ENCODE measurements around the gene DLL3. TPM values are rescaled to one million over a fixed set of nuclear protein-coding genes. Genes with fewer than 3 reads are reported as not detected.
A peak's percentile ranks its signal among the peaks of the same experiment; 100 is the strongest.

DLL3 gene
- total and polyA plus RNA-seq, 10 of the 15 experiments (the other 5 are each of a cell fraction or from before 2014, with no cell fraction given): 0.18 to 2.0 (median 0.95) TPM

DNA sequence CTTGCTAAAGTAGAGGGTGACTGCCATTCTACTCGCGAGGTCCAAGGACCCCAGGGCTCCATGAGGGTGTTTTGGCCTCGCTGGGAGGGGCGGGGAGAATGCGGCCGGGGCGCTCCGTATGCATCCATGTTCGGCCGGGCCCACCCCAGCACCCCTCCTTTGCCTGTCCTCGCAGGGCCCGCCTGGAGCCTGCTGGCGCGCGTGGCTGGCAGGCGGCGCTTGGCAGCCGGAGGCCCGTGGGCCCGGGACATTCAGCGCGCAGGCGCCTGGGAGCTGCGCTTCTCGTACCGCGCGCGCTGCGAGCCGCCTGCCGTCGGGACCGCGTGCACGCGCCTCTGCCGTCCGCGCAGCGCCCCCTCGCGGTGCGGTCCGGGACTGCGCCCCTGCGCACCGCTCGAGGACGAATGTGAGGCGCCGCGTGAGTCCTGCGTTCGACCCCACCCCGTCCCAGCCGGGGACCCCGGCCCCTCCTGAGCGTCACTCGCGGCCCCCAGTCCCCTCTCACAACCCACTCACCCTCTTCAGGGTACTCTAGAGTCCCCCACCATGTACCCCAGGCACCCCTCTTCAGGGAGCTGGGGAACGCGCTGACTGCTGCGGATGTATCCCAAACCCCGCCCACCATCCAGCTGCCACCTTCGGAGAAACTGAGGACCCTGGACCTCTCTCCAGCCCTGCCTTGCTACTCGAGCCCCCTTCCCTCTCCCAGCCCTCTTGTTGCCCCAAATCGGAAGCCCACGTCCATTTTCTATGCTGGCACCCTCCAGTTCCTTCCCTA, 4.1 kb downstream of the DLL3 start (continued):
- TF ChIP-seq, protein P1, sequence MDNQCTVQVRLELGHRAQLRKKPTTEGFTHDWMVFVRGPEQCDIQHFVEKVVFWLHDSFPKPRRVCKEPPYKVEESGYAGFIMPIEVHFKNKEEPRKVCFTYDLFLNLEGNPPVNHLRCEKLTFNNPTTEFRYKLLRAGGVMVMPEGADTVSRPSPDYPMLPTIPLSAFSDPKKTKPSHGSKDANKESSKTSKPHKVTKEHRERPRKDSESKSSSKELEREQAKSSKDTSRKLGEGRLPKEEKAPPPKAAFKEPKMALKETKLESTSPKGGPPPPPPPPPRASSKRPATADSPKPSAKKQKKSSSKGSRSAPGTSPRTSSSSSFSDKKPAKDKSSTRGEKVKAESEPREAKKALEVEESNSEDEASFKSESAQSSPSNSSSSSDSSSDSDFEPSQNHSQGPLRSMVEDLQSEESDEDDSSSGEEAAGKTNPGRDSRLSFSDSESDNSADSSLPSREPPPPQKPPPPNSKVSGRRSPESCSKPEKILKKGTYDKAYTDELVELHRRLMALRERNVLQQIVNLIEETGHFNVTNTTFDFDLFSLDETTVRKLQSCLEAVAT (IDR thresholded peaks at IDR 0.05): no peak
- TF ChIP-seq, protein P2, sequence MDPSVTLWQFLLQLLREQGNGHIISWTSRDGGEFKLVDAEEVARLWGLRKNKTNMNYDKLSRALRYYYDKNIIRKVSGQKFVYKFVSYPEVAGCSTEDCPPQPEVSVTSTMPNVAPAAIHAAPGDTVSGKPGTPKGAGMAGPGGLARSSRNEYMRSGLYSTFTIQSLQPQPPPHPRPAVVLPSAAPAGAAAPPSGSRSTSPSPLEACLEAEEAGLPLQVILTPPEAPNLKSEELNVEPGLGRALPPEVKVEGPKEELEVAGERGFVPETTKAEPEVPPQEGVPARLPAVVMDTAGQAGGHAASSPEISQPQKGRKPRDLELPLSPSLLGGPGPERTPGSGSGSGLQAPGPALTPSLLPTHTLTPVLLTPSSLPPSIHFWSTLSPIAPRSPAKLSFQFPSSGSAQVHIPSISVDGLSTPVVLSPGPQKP (IDR thresholded peaks at IDR 0.05; ENCODE audit: low read depth, low read length): no peak
- TF ChIP-seq ZNF217 (IDR thresholded peaks at IDR 0.05) (0 out of 2 replicates have a peak, but pooled peaks have one; percentile 44), TARDBP (IDR thresholded peaks at IDR 0.05; ENCODE audit: borderline replicate concordance) (no peak), SUZ12 (IDR thresholded peaks at IDR 0.05; ENCODE audit: unreplicated experiment) (no peak), RCOR1 (conservative IDR thresholded peaks at IDR 0.05; ENCODE audit: low read depth, low read length) (no peak), STAT3 (IDR thresholded peaks at IDR 0.05; ENCODE audit: low read depth, low read length) (no peak), FOXK2 (IDR thresholded peaks at IDR 0.05) (no peak), TAF1 (IDR thresholded peaks at IDR 0.05; ENCODE audit: borderline replicate concordance, low read depth, low read length) (no peak), KLF5 (IDR thresholded peaks at IDR 0.05; ENCODE audit: partially characterized antibody) (peak; percentile 61)
- TF ChIP-seq, protein P3, sequence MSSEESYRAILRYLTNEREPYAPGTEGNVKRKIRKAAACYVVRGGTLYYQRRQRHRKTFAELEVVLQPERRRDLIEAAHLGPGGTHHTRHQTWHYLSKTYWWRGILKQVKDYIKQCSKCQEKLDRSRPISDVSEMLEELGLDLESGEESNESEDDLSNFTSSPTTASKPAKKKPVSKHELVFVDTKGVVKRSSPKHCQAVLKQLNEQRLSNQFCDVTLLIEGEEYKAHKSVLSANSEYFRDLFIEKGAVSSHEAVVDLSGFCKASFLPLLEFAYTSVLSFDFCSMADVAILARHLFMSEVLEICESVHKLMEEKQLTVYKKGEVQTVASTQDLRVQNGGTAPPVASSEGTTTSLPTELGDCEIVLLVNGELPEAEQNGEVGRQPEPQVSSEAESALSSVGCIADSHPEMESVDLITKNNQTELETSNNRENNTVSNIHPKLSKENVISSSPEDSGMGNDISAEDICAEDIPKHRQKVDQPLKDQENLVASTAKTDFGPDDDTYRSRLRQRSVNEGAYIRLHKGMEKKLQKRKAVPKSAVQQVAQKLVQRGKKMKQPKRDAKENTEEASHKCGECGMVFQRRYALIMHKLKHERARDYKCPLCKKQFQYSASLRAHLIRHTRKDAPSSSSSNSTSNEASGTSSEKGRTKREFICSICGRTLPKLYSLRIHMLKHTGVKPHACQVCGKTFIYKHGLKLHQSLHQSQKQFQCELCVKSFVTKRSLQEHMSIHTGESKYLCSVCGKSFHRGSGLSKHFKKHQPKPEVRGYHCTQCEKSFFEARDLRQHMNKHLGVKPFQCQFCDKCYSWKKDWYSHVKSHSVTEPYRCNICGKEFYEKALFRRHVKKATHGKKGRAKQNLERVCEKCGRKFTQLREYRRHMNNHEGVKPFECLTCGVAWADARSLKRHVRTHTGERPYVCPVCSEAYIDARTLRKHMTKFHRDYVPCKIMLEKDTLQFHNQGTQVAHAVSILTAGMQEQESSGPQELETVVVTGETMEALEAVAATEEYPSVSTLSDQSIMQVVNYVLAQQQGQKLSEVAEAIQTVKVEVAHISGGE (CRISPR knock-in tag; IDR thresholded peaks at IDR 0.05): no peak
- TF ChIP-seq, protein P4, sequence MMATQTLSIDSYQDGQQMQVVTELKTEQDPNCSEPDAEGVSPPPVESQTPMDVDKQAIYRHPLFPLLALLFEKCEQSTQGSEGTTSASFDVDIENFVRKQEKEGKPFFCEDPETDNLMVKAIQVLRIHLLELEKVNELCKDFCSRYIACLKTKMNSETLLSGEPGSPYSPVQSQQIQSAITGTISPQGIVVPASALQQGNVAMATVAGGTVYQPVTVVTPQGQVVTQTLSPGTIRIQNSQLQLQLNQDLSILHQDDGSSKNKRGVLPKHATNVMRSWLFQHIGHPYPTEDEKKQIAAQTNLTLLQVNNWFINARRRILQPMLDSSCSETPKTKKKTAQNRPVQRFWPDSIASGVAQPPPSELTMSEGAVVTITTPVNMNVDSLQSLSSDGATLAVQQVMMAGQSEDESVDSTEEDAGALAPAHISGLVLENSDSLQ (IDR thresholded peaks at IDR 0.05): no peak
- TF ChIP-seq, protein P5, sequence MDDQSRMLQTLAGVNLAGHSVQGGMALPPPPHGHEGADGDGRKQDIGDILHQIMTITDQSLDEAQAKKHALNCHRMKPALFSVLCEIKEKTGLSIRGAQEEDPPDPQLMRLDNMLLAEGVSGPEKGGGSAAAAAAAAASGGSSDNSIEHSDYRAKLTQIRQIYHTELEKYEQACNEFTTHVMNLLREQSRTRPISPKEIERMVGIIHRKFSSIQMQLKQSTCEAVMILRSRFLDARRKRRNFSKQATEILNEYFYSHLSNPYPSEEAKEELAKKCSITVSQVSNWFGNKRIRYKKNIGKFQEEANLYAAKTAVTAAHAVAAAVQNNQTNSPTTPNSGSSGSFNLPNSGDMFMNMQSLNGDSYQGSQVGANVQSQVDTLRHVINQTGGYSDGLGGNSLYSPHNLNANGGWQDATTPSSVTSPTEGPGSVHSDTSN (IDR thresholded peaks at IDR 0.05; ENCODE audit: insufficient replicate concordance, low read depth, low read length): no peak
- TF ChIP-seq, protein P6, sequence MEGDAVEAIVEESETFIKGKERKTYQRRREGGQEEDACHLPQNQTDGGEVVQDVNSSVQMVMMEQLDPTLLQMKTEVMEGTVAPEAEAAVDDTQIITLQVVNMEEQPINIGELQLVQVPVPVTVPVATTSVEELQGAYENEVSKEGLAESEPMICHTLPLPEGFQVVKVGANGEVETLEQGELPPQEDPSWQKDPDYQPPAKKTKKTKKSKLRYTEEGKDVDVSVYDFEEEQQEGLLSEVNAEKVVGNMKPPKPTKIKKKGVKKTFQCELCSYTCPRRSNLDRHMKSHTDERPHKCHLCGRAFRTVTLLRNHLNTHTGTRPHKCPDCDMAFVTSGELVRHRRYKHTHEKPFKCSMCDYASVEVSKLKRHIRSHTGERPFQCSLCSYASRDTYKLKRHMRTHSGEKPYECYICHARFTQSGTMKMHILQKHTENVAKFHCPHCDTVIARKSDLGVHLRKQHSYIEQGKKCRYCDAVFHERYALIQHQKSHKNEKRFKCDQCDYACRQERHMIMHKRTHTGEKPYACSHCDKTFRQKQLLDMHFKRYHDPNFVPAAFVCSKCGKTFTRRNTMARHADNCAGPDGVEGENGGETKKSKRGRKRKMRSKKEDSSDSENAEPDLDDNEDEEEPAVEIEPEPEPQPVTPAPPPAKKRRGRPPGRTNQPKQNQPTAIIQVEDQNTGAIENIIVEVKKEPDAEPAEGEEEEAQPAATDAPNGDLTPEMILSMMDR (IDR thresholded peaks at IDR 0.05 in 2 of 3, conservative IDR thresholded peaks at IDR 0.05 in 1 of 3; ENCODE audit: control insufficient read depth in 2 of 3, extremely low read depth in 1 of 3, insufficient read depth in 1 of 3, low read depth in 3 of 3, low read length in 3 of 3): peak; percentile 70 to 80 (median 75)
- TF ChIP-seq, protein P7, sequence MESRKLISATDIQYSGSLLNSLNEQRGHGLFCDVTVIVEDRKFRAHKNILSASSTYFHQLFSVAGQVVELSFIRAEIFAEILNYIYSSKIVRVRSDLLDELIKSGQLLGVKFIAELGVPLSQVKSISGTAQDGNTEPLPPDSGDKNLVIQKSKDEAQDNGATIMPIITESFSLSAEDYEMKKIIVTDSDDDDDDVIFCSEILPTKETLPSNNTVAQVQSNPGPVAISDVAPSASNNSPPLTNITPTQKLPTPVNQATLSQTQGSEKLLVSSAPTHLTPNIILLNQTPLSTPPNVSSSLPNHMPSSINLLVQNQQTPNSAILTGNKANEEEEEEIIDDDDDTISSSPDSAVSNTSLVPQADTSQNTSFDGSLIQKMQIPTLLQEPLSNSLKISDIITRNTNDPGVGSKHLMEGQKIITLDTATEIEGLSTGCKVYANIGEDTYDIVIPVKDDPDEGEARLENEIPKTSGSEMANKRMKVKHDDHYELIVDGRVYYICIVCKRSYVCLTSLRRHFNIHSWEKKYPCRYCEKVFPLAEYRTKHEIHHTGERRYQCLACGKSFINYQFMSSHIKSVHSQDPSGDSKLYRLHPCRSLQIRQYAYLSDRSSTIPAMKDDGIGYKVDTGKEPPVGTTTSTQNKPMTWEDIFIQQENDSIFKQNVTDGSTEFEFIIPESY (IDR thresholded peaks at IDR 0.05): no peak
